Measurements from ENCODE around the gene RRAS.
"Not testable (repeated sequence)": the region's sequence is repeated elsewhere in the genome, so short reads cannot be mapped to it uniquely, and the experiment has no call there.

Gene RRAS

GRCh38 chr19:49626226-49626625 is 13.7 kb downstream of the RRAS start:
- DNase-seq = no peak

GRCh38 chr19:49624967-49625910 is 14.7 kb downstream of the RRAS start:
- DNase-seq = no peak

- DNase-seq = not testable (repeated sequence)
Observed at GRCh38 chr19:49617860-49618259, 22.1 kb downstream of the RRAS start.

DNA sequence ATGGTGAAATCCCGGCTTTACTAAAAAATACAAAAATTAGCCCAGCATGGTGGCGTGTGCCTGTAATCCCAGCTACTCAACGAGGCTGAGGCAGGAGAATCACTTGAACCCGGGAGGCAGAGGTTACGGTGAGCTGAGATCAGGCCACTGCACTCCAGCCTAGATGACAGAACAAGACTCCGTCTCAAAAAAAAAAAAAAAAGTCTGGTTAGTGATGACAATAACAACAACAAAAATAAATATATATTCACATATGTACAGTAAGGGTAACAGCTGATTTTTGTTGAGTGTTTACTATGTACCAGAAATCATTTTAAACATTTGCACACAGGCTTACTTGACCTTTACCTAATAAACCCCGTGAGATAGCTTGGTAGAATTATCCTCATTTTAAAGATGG is 23.0 kb downstream of the RRAS start:
- no peak for DNase-seq

DNA sequence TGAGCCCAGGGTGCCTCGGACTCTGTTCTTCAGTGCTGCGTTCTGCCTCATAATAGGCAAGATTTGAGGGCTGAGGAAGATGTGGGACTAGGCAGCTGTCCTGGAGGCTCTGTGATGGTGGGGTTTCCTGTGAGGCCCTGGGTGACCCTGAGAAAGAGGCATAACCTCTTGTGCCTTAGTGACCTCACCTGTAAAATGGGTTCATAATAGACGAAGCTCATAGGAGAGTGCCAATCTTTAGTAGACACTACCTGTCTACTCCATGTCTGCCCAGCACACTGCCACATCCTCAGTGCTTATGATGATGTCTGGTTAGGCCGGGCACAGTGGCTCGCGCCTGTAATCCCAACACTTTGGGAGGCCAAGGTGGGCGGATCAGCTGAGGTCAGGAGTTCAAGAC is 23.4 kb downstream of the RRAS start:
- no peak for DNase-seq

DNA sequence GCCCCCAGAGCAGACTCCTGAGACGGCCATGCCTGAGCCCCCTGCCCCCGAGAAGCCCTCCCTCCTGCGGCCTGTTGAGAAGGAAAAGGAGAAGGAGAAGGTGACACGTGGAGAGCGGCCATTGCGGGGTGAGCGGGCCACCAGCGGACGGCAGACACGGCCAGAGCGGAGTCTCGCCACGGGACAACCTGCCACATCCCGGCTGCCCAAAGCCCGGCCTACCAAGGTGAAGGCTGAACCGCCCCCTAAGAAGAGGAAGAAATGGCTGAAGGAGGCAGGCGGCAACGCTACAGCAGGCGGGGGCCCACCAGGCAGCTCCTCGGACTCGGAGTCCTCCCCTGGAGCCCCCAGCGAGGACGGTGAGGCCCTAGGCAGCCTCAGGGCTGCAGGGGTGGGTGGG is 24.1 kb downstream of the RRAS start:
- DNase-seq = no peak

DNA sequence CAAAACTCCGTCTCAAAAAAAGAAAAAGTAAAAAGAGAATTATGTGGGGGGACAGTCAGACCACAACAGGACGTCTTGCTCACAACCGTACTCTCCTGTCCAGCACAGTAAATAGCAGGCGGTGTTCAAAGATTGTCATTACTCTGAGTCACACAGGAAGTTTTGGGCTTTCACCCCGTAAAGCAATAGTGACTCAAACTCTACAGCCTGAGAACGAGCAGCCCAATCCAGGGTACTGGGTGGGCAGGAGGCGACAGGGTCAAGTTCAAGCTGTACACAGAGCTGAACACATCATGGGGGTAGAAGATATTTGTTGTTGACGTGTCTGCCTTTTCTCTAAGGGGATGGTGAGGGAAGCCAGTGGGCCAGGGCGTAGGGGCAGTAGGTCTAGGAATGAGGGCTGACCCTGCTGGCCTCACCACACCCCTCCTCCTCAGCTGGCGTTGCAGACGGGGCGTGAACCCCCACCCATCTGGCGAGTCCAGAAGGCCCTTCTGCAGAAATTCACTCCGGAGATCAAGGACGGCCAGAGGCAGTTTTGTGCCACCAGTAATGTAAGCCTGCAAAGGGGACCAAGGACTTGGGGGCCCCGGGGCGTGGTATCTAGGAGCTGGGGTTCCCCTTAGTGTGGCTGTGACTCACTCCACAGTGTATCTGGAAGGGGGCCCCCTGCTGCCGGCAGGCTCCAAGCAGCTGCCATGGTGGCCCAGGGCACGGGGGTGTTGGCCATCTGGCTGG is 25.7 kb downstream of the RRAS start:
- peak; percentile 10 for DNase-seq

DNA sequence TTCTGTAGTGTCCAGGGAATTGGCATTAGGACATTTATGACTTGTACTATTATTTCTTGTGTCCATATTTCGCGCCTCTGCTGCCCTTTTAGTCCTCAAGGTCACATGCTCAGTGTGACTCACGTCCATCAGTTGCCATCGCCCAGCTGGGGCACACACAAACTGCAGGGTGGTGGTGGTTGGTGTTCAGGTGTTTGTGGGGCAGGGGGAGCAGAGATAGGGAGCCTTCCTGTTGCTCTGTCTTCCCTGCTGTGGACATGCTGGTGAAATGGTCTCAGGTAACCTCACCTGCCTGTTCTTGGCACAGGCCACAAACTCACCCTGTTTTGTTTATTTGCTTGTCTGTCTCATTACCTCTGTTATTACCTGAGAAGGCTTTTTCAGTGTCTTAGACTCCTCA is 26.6 kb downstream of the RRAS start:
- DNase-seq = no peak

DNA sequence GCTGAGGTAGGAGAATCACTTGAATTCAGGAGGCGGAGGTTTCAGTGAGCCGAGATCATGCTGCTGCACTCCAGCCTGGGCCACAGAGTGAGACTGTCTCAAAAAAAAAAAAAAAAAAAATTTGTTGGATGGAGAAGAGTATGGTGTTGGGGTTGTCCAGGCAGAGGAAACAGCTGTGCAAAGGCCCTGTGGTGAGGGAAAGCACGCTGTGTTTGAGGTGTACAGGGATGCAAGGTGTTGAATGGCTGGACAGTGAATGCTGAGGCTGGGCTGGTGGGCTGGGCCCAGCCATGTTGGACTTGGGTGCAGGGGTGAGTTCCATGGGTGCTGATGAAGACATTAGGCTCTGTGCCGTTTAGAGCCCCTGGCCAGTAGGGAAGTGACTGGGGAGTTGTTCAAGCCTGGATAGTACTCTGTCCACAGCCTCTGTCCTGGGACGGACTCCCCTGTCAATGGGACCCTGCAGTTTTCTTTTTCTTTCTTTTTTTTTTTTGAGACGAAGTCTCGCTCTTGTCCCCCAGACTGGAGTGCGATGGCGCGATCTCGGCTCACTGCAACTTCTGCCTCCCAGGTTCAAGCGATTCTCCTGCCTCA is 30.3 kb downstream of the RRAS start:
- no peak for DNase-seq

DNA sequence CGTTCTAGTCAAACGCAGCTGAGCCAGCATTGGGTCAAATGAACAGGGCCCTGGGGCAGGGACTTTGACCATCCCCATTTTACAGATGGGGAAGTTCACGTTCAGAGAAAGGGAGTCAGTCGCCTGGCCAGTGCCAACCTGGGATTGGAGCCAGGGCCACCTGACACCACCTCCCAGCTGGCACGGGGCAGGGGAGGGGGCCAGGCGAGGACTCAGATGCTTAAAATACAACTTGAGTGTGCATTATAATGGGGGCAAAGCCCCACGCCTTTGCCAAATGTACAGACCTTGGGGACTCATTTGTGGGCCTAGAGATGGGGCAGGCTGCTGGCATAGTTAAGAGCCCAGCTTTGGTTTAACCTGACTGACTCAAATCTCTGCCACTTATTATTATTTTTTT is 34.3 kb downstream of the RRAS start:
- DNase-seq = no peak

DNA sequence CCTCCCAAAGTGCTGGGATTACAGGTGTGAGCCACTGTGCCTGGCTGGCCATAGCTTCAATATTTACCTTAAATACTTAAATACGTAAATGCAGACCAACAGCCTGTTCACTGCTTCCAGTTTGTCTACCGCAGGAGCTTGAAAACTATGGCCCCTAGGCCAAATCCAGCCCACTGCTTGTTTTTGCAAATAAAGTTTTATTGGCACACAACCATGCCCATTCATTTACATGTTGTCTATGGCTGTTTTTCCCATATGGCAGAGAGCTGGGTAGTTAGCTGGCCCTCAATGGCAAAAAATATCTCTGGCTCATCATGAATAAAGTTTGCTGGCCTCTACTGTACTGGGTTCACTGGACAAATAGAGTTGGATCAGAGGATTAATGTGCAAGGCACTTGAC is 37.1 kb downstream of the RRAS start:
- no peak for DNase-seq

GRCh38 chr19:49601482-49602038 is 38.4 kb downstream of the RRAS start:
- no peak for DNase-seq

DNA sequence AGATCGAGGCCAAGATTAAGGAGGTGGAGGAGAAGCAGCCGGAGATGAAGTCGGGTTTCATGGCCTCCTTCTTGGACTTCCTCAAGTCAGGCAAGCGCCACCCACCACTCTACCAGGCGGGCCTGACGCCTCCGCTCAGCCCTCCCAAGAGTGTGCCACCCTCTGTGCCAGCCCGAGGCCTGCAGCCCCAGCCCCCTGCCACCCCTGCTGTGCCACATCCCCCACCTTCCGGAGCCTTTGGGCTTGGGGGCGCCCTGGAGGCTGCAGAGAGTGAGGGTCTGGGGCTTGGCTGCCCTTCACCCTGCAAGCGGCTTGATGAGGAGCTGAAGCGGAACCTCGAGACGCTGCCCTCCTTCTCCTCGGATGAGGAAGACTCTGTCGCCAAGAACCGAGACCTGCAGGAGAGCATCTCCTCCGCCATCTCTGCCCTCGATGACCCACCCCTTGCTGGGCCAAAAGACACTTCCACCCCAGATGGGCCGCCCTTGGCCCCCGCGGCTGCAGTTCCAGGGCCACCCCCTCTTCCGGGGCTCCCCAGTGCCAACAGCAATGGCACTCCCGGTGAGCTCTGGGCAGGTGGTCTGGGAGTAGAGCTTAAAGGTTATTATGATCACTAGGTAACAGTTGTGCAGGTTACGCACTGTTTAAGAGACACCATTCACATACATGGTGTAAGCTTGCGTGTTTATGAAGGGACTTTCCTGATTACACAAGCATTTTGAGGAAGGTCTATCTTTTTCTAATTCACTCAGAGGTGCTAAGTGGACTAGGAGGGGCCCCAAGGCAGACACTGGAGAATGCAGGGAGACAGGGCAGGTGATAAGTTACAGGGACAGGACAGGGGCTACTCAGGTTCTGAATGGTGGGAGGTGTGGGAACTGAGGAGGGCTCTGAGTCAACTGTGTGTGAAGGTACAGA is 40.3 kb downstream of the RRAS start:
- no peak for DNase-seq

DNA sequence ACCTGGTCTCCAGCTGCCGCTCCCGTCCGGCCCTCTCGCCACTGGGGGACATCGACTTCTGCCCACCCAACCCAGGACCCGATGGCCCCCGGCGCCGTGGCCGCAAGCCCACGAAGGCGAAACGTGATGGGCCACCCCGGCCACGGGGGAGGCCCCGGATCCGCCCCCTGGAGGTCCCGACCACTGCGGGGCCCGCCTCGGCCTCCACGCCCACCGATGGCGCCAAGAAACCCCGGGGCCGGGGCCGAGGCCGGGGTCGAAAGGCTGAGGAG is 42.3 kb downstream of the RRAS start:
- no peak for DNase-seq

GRCh38 chr19:49596954-49597702 is 42.8 kb downstream of the RRAS start:
- no peak for DNase-seq

GRCh38 chr19:49596407-49596806 is 43.5 kb downstream of the RRAS start:
- DNase-seq = no peak

- DNase-seq = no peak
Observed at GRCh38 chr19:49595819-49596404, 44.0 kb downstream of the RRAS start.

DNA sequence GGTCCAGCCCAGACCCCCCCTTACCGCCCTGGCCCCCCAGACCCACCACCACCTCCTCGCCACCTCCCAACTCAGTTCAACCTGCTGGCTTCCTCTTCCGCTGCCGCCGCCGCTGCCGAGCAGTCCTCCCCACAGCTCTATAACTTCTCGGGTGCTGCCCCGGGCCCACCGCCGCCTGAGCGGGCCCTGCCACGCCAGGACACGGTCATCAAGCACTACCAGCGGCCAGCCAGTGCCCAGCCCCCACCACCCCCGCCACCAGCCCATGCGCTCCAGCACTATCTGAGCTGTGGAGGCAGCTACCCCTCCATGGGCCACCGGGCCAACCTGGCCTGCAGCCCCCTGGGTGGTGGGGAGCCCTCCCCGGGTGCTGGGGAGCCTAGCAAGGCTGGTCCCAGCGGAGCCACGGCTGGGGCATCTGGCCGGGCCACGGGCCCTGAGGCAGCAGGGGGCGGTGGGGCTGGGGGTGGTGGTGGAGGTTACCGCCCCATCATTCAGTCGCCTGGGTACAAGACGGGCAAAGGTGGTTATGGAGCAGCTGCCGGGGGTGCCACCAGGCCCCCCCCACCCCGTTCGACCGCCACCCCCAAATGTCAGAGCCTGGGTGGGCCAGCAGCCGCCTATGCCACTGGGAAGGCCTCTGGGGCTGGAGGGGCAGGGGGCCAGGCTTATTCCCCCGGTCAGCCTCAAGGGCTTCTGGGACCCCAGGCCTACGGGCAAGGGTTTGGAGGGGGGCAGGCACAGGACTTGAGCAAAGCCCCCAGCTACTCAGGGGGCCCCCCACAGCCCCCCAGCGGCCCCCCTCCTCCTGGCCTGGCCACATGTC is 44.7 kb downstream of the RRAS start:
- DNase-seq = no peak

DNA sequence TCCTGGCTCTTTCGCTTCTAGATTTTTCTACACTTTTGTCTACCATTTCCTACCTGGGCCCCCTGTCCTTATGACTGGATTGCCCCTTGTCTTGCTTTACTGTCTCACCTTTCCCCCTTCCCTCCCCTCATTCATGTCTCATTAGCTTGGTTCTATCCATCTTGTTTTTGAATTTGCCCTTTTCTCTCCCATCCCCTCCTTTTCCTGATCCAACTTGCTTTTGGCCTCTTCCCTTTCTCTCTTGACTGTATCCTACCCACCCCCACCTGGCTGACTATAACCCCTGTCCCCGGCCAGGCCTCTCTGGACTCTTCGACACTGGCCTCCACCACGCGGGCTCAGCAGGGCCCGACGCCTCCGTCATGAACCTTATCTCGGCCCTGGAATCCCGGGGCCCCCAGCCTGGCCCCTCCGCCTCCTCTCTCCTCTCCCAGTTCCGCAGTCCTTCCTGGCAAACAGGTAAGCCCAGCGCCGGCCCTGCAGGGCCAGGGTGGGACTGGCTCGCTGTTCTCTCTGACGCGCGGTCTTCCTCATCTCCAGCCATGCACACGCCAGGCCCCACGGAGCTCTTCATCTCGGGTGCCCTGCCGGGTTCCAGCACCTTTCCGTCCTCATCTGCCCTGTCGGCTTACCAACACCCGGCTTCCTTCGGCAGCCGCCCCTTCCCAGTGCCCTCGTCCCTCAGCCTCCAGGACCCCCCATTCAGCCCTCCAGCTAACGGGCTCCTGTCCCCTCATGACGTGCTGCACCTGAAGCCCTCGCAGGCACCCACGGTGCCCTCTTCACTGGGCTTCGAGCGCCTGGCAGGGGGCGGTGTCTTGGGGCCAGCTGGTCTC is 45.6 kb downstream of the RRAS start:
- no peak for DNase-seq
